Measurements from ENCODE around the gene TBX6. TPM values are rescaled to one million over a fixed set of nuclear protein-coding genes. Genes with fewer than 3 reads are reported as not detected.

TBX6 gene
- total RNA-seq, 1 donor from 2014 or later: 0.55 TPM

DNA sequence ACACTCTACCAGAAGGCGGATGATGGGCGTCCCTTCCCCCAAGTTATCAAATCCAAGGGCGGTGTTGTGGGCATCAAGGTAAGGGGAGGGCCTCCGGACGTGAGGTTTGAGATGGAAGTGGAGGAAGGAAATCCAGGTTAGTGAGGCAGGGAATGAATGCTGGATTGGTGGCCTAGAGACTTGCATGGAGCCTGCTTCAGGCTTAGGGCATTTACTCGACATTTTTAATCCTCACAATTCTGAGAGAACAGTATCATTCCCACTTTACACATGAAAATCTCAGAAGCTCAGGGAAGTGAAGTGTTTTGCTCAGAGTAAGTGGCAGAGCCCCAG lies 24.2 kb downstream of the TBX6 start:
- Mint-ChIP-seq H3K27me3 (ENCODE audit: low read depth) (no peaks in the 10 kb centered on the region), H3K9me3 (ENCODE audit: low read depth) (no peaks in the 10 kb centered on the region), H3K36me3 (ENCODE audit: low read depth) (peaks cover 34% of the 10 kb centered on the region), H3K4me3 (ENCODE audit: unreplicated experiment) (peak overlapping the region; percentile 93), H3K27ac (ENCODE audit: unreplicated experiment) (peak overlapping the region; percentile 94), H3K4me1 (ENCODE audit: low read depth) (peaks cover 53% of the 10 kb centered on the region)
- DNase-seq (ENCODE audit: low spot score): no peak
- TF ChIP-seq, protein P1, sequence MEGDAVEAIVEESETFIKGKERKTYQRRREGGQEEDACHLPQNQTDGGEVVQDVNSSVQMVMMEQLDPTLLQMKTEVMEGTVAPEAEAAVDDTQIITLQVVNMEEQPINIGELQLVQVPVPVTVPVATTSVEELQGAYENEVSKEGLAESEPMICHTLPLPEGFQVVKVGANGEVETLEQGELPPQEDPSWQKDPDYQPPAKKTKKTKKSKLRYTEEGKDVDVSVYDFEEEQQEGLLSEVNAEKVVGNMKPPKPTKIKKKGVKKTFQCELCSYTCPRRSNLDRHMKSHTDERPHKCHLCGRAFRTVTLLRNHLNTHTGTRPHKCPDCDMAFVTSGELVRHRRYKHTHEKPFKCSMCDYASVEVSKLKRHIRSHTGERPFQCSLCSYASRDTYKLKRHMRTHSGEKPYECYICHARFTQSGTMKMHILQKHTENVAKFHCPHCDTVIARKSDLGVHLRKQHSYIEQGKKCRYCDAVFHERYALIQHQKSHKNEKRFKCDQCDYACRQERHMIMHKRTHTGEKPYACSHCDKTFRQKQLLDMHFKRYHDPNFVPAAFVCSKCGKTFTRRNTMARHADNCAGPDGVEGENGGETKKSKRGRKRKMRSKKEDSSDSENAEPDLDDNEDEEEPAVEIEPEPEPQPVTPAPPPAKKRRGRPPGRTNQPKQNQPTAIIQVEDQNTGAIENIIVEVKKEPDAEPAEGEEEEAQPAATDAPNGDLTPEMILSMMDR (IDR thresholded peaks at IDR 0.05): no peak

DNA sequence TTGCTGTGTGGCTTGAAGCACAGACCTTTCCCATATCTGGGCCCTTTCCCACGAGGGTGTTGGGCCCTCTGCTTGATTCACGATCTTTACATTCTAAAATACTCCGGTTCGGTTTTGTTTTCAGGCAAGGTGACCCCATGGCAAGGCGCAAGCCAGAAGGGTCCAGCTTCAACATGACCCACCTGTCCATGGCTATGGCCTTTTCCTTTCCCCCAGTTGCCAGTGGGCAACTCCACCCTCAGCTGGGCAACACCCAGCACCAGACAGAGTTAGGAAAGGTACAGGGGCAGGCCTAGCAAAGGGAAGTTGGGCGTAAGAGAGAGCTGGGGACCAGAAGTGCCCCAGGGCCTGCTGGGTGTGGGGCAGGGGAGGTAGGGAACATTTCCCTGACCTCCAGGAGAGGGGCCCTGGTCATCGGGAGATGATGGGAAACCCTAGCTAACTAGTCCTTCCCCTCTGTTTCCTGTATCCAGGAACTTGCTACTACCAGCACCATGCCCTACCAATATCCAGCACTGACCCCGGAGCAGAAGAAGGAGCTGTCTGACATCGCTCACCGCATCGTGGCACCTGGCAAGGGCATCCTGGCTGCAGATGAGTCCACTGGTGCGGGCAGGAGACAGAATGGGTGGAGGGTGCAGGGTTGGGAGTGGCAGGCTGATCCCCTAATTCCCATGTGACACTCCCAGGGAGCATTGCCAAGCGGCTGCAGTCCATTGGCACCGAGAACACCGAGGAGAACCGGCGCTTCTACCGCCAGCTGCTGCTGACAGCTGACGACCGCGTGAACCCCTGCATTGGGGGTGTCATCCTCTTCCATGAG lies 24.8 kb downstream of the TBX6 start:
- Mint-ChIP-seq H3K4me1 (ENCODE audit: low read depth) (peaks cover 50% of the 10 kb centered on the region), H3K36me3 (ENCODE audit: low read depth) (peaks cover 32% of the 10 kb centered on the region), H3K9me3 (ENCODE audit: low read depth) (no peaks in the 10 kb centered on the region)

DNA sequence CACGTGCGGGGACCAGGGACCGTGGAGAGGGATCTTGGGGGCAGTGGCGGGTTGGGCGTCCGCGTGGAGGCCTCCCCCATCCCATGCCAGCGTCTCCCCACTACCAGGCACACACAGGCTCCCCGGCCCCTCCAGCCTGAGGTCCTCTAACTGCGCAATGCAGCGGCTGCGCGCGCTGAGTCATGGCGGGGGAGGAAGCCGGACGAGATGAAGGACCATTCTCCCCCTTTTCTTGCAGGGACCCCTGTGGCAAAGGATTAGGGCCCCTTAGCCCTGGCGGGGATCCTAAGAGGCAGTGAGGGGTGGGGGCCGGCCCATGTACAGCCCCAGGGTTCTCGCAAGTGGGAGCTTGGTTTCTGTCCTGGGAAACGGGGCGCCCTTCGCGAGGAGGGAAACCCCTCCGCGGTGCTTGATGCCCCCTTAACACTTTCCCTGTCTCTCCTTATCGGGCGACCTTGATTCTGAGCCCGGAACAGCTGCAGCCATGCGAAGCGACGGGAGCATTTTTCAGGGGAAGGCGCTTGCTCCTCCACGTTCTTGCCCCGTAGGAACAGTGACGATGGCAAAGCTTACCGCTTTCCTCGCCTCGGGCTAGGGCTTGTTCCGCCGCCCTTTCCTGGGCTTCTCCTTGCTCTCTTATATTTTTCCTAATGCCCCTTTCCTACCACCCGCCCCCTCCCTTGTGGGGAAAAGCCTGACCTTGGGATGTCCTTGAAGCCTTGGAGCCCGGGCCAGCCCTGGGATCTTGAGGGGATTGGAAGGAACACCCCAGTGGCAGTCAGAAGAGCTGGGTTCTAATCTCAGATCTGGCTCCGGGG lies 25.6 kb downstream of the TBX6 start:
- DNase-seq (ENCODE audit: low spot score): no peak
- no peaks in the 10 kb centered on the region for H3K27me3 Mint-ChIP-seq (ENCODE audit: low read depth)
- peak overlapping the region; percentile 94 for H3K27ac Mint-ChIP-seq (ENCODE audit: unreplicated experiment)
- H3K4me3 Mint-ChIP-seq (ENCODE audit: unreplicated experiment): peak overlapping the region; percentile 93
- TF ChIP-seq, protein P1 (IDR thresholded peaks at IDR 0.05): no peak
- peaks cover 28% of the 10 kb centered on the region for H3K36me3 Mint-ChIP-seq (ENCODE audit: low read depth)
- H3K9me3 Mint-ChIP-seq (ENCODE audit: low read depth): no peaks in the 10 kb centered on the region
- peaks cover 50% of the 10 kb centered on the region for H3K4me1 Mint-ChIP-seq (ENCODE audit: low read depth)

More for the DNA sequence above, 24.8 kb downstream of the TBX6 start:
- Mint-ChIP-seq H3K27me3 (ENCODE audit: low read depth) (no peaks in the 10 kb centered on the region), H3K27ac (ENCODE audit: unreplicated experiment) (peak overlapping the region; percentile 94), H3K4me3 (ENCODE audit: unreplicated experiment) (peak overlapping the region; percentile 93)
- no peak for DNase-seq (ENCODE audit: low spot score)
- TF ChIP-seq, protein P1 (IDR thresholded peaks at IDR 0.05): no peak

DNA sequence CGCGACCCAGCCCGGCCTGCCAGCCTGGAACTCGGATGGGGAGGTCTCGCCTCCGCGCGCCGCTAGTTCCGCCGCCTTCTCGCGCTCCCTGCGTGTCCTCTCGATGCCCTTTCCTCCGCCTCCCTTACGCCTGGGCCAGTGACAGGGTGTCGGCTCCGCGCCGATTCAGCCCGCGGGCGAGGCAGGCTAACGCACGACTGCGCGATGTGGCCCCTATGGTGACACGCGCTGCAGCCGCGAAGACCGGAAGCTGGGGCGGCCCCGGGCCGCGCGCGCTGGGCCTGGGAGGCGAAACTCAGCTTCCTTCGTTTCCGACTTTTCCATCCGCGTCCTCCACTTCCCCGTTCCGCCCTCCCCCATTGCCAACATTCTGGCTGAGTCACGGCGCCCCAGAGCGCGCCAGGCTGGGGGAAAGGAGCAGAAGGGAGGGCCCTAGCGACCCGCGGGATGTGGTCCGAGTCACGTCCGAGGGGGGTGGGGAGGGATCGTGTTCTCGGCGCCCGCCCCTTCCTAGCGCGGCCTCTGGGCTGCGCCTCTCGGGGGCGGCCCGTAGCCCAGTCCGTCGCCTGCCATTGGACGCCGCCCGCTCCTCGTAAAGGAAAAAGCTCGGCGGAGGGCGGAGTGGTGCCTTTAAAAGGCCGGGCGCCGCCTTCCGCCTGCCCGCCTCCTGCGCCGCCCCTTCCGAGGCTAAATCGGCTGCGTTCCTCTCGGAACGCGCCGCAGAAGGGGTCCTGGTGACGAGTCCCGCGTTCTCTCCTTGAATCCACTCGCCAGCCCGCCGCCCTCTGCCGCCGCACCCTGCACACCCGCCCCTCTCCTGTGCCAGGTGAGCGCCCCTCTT lies 26.4 kb downstream of the TBX6 start, which contains the start of gene ALDOA:
ALDOA (plus strand) TSS at position 659 of the 841 bp plus-strand sequence. CDS start 1,138 bp downstream, outside the sequence.
- Mint-ChIP-seq H3K4me1 (ENCODE audit: low read depth) (peaks cover 48% of the 10 kb centered on the region), H3K27ac (ENCODE audit: unreplicated experiment) (peak within 1 kb of the TSS; percentile 98), H3K4me3 (ENCODE audit: unreplicated experiment) (peak within 1 kb of the TSS; percentile 93), H3K9me3 (ENCODE audit: low read depth) (no peaks in the 10 kb centered on the region), H3K27me3 (ENCODE audit: low read depth) (no peaks in the 10 kb centered on the region), H3K36me3 (ENCODE audit: low read depth) (peaks cover 28% of the 10 kb centered on the region)
- TF ChIP-seq, protein P1 (IDR thresholded peaks at IDR 0.05): peak; percentile 1
- DNase-seq (ENCODE audit: low spot score): peak; percentile 99
